UCSD-AML1 (cell line): ENCODE data around the gene GPHN.
A peak's percentile ranks its signal among the peaks of the same experiment; 100 is the strongest.

ENCODE experiments used
- DNase-seq: peaks from one replicate; lab custom pipeline; 2025; ENCODE audit not compliant: unreplicated experiment; lab: John Stamatoyannopoulos, UW

The GPHN gene

GRCh38 chr14:66596241-66596985 lies 88.5 kb downstream of the GPHN start:
- no peak for DNase-seq

GRCh38 chr14:66600416-66600815 lies 92.5 kb downstream of the GPHN start:
- no peak for DNase-seq

- no peak for DNase-seq
These were observed 94.1 kb downstream of the GPHN start for GRCh38 chr14:66601932-66602578.

GRCh38 chr14:66603945-66604344 lies 96.0 kb downstream of the GPHN start:
- DNase-seq, result no peak

GRCh38 chr14:66606826-66607225 lies 98.9 kb downstream of the GPHN start:
- no peak for DNase-seq

GRCh38 chr14:66610154-66610563 lies 102.2 kb downstream of the GPHN start:
- no peak for DNase-seq

GRCh38 chr14:66613344-66613743 lies 105.4 kb downstream of the GPHN start:
- no peak for DNase-seq

- no peak for DNase-seq
These were observed 112.0 kb downstream of the GPHN start for GRCh38 chr14:66619952-66620351.

- DNase-seq, result no peak
These were observed 115.9 kb downstream of the GPHN start for GRCh38 chr14:66623838-66624237.

GRCh38 chr14:66624336-66624937 lies 116.5 kb downstream of the GPHN start:
- DNase-seq, result peak; percentile 32

GRCh38 chr14:66628636-66629035 lies 120.7 kb downstream of the GPHN start:
- no peak for DNase-seq

GRCh38 chr14:66629499-66629898 lies 121.6 kb downstream of the GPHN start:
- no peak for DNase-seq

- no peak for DNase-seq
These were observed 126.9 kb downstream of the GPHN start for GRCh38 chr14:66634876-66635275.

- no peak for DNase-seq
These were observed 127.5 kb downstream of the GPHN start for GRCh38 chr14:66635435-66635834.

- DNase-seq, result no peak
These were observed 128.3 kb downstream of the GPHN start for GRCh38 chr14:66636240-66636639.

GRCh38 chr14:66638689-66639088 lies 130.7 kb downstream of the GPHN start:
- DNase-seq, result no peak

- no peak for DNase-seq
These were observed 134.1 kb downstream of the GPHN start for GRCh38 chr14:66641861-66642635.

- no peak for DNase-seq
These were observed 135.4 kb downstream of the GPHN start for GRCh38 chr14:66643344-66643743.

GRCh38 chr14:66645716-66646115 lies 137.8 kb downstream of the GPHN start:
- DNase-seq, result no peak

- no peak for DNase-seq
These were observed 141.6 kb downstream of the GPHN start for GRCh38 chr14:66649498-66649897.

GRCh38 chr14:66650491-66650911 lies 142.6 kb downstream of the GPHN start:
- no peak for DNase-seq
